HG03025 (cell line): Measurements from ENCODE around the gene SHISAL2A.
"Not testable (repeated sequence)": the region's sequence is repeated elsewhere in the genome, so short reads cannot be mapped to it uniquely, and the experiment has no call there.

Experiments used
- ATAC-seq: cut with Tn5 transposase; IDR thresholded peaks from one replicate; pipeline ENCODE4 v1.9.1; 2021; ENCODE audit warnings: mild to moderate bottlenecking, moderate library complexity; ENCODE audit not compliant: unreplicated experiment, low FRiP score

Gene SHISAL2A

GRCh38 chr1:52680353-52680752 lies 47.4 kb downstream of the SHISAL2A start:
- ATAC-seq: no peak

- no peak for ATAC-seq
Measured at GRCh38 chr1:52681136-52681535, 48.2 kb downstream of the SHISAL2A start.

DNA sequence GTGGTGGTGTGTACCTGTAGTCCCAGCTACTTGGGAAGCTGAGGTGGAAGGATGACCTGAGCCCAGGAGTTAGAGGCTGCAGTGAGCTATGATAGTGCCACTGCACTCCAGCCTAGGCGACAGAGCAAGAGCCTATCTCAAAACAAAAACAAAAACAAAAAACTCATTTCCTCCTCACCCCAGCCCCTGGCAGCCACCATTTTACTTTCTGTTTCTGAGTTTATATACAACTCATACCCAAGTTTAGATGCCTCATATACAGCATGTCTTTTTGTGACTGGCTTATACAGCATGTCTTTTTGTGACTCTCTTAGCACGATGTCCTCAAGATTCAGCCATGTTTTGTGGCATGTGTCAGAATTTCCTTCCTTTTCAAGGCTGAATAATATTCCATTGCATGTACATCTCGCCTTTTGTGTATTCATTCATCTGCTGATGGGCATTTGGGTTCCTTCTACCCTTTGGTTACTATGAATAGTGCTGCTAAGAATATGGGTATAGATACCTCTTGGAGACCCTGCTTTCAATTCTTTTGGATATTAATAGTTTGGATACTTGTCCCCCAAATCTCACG lies 50.5 kb downstream of the SHISAL2A start:
- no peak for ATAC-seq

DNA sequence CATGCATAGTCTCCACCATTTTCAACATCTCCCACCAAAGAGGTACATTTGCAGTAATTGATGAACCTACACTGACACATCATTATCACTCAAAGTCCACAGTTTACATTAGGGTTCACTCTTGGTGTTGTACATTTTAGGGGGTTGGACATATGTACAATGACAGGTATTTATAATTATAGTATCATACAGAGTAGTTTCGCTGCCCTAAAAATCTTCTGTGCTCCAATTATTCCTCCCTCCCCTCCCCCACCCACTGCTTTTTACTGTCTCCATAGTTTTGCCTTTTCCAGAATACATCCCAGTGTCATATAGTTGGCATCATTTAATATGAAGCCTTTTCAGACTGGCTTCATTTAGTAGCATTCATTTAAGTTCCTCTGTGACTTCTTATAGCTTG lies 51.6 kb downstream of the SHISAL2A start:
- no peak for ATAC-seq

DNA sequence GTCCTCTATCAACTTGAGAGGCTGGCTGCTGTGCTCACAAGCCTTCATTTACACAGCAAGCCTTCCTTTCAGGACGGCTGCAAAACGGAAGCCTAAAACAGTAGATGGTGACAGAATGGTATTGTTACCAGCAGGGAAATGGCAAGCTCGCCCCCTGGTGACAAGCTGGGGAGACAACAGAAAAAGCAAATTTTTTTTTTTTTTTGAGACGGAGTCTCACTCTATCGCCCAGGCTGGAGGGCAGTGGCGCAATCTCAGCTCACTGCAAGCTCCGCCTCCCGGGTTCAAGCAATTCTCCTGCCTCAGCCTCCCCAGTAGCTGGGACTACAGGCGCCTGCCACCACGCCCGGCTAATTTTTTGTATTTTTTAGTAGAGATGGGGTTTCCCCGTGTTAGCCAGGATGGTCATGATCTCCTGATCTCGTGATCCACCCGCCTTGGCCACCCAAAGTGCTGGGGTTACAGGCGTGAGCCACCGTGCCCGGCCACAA lies 53.3 kb downstream of the SHISAL2A start:
- not testable (repeated sequence) for ATAC-seq

DNA sequence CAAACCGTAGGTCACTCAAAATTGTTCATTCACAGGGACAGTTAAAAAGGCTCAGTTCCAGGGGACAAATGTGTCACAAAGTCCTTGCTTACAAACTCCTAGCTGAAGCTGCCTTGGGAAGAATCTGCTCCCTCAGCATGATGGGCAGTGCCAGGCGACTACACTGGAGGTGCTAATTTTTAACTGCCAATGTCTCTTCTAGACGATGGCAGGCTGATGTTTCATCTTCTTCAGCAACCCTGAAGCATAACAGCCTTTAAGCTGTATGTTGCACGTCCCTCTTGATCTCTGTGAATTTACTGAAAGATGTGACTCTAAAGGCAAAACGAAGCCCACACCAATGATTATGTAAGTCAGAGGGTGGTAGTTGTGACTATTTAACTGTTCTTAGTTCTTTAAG lies 53.9 kb downstream of the SHISAL2A start:
- no peak for ATAC-seq

DNA sequence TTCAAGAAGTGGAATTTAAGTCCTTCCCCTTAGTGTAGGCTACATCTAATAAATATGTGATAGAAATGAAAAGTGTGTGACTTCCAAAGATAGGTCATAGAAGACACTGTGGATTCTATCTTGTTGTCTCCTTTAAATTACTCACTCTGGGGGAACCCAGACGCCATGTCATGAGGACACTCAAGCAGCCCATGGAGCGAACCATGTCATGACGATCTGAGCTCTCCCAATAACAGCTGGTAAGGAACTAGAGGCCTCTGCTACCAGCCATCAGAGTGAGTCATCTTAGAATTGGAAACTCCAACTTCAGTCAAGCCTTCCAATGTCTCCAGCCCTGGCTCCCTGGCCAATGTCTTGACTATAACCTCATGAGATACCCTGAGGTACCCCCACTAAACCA lies 58.9 kb downstream of the SHISAL2A start:
- ATAC-seq: no peak

- no peak for ATAC-seq
Measured at GRCh38 chr1:52692697-52693096, 59.7 kb downstream of the SHISAL2A start.

DNA sequence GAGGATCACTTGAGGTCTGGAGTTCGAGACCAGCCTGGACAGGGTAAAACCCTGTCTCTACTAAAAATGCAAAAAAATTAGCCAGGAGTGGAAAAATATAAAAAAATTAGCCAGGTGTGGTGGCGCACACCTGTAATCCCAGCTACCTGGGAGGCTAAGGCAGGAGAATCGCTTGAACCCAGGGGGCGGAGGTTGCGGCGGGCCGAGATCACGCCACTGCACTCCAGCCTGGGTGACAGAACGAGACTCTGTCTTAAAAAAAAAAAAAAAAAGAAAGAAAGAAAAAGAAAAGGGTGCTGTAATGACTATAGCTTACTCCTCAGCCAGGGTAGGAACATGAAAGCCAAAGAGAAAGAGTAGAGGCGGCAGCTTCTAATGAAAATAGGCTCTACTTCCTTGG lies 60.4 kb downstream of the SHISAL2A start:
- ATAC-seq: not testable (repeated sequence)

DNA sequence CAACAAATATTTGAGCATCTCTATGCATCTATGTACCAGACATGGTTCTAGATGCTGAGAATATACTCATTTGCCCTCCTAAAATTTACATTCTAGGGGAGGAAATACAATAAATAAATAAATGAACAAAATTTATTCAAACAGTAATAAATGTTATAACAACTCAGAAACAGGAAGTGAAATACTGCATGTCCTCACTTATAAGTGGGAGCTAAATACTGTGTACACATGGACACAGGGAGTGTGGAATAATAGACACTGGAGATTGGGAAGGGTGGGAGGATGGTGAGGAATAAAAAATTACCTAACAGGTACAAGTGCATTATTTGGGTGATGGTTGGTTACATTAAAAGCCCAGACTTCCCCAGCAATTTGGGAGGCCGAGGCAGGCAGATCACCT lies 60.9 kb downstream of the SHISAL2A start:
- no peak for ATAC-seq

DNA sequence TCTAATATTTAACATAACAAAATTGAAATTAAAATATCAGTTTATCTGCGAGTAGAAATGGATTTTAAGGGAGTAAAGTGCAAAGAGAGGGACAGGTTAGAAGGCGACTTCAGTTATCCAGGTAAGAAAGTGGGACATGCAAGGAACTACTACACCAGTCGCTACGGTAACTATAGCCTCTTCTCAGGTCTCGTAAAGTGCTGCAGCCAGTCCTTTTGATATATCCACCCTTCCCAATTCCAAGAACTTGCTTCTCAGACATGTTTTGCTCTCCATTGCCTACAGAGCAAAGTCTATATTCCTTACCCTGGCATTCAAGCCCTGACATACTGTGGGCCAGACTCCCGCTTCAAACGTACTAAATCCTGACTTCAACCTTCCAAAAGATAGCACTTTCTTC lies 62.7 kb downstream of the SHISAL2A start:
- no peak for ATAC-seq

DNA sequence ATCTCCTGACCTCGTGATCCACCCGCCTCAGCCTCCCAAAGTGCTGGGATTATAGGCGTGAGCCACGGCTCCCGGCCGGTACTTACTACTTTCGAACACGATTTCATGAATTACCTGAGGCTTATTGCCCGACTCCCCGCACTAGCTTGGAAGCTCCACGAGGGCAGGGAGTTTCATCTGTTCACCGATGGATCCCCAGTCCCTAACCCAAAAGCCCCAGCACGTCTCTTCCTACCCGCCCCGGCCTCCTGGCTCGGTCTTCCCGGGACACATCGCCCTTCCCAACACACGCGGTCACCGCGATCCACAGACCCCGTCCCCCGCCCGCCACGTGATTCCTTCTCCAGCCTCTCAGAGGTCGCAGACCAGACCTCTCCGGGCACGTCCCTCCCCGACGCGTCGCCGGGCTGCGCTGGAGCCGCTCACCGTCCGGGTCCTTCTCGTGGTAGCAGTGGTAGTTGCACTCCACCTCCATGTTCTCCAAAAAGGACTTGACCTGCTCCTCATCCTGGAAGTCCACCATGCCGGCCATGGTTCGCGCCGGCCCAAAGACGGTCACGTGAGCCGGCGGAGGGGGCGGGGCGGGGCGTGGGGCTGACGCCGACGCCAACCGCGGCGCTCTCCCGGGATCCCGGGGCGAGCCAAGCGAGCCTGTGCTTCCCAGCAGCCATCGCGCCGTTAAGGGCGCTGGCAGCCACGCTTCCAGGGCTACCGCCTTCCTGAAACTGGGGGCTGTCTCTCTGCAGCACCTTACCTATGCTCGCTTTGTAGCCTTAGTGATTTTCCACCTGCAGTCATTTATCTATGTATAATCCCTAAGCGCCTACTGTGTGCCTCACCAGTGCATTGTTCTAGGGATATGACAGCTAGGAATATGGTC lies 65.1 kb downstream of the SHISAL2A start, which contains the start of gene COA7:
COA7 (minus strand) TSS at position 553 of the 880 bp plus-strand sequence; CDS start at position 532, 21 bp downstream.
- ATAC-seq: peak; percentile 50

- ATAC-seq: peak; percentile 84
Measured at GRCh38 chr1:52702886-52703787, 70.2 kb downstream of the SHISAL2A start.

GRCh38 chr1:52706136-52706670 lies 73.2 kb downstream of the SHISAL2A start:
- no peak for ATAC-seq
